ENCODE measurements around the gene MTHFD1. TPM values are rescaled to one million over a fixed set of nuclear protein-coding genes. Genes with fewer than 3 reads are reported as not detected.

The MTHFD1 gene
- total and polyA plus RNA-seq, 2 of the 4 experiments (the other 2 are of a cell fraction), result 32.2 to 64.9 TPM

GRCh38 chr14:64507376-64508156 lies 119.4 kb downstream of the MTHFD1 start (continued):
- TF ChIP-seq MAFK (IDR thresholded peaks at IDR 0.05; ENCODE audit: low read depth, low read length), result no peak

GRCh38 chr14:64508215-64508776 lies 120.1 kb downstream of the MTHFD1 start:
- H3K4me1 ChIP-seq (ENCODE audit: control insufficient read depth, insufficient read depth, low read length), result peaks cover 7% of the 10 kb centered on the region
- peaks cover 12% of the 10 kb centered on the region for H3K9me1 ChIP-seq (ENCODE audit: insufficient read depth, low read length)
- H2AFZ ChIP-seq (replicated peaks; ENCODE audit: low read length, poor library complexity), result no peak overlapping the region
- H4K8ac ChIP-seq (ENCODE audit: low read depth in 2 of 2, low read length in 2 of 2), result no peak overlapping the region
- peak overlapping the region; percentile 47; the same call in 1 of the 2 replicates for H3K23ac ChIP-seq (ENCODE audit: low read depth, low read length)
- no peak overlapping the region for H3K27ac ChIP-seq (ENCODE audit: insufficient read depth, low read length)
- no peak overlapping the region for H3K56ac ChIP-seq (ENCODE audit: extremely low read depth, insufficient read depth, low read length)
- DNase-seq (no peak), ATAC-seq (ENCODE audit: low read depth) (no peak)
- CTCF ChIA-PET, result interaction anchor here (0.7 kb wide), 1 partner anchor 129 kb away, joined by 3 read pairs; no protein-coding TSS in a partner anchor
- no peak overlapping the region for H2AK5ac ChIP-seq (ENCODE audit: low read depth, low read length)
- intact Hi-C loops (cut with micrococcal nuclease) (no loop called here), in situ Hi-C loops (cut with MboI; ENCODE audit: low sequenced_read_pairs) (no loop called here), dilution Hi-C loops (cut with HindIII; ENCODE audit: low sequenced_read_pairs, unreplicated experiment) (no loop called here)
- H3K4me2 ChIP-seq (ENCODE audit: low read depth, low read length), result peak overlapping the region; percentile 45
- no TSS peak for BruUV-seq (replicated peaks)
- H2BK5ac ChIP-seq (ENCODE audit: low read depth, low read length, poor library complexity, severe bottlenecking), result no peak overlapping the region
- H2BK20ac ChIP-seq (ENCODE audit: low read depth, low read length), result no peak overlapping the region
- H3K4me3 ChIP-seq (ENCODE audit: insufficient read depth, low read depth, low read length), result no peak overlapping the region
- H4K20me1 ChIP-seq (ENCODE audit: insufficient read depth, low read length), result peaks cover 77% of the 10 kb centered on the region
- H4K5ac ChIP-seq (ENCODE audit: low read depth, low read length), result no peak overlapping the region
- no CpG with 5 or more reads among the region's 1 CpG for WGBS, 2 experiments (ENCODE audit: extremely low coverage in 2 of 2, insufficient read length in 1 of 2)
- H3K14ac ChIP-seq (replicated peaks; ENCODE audit: low read depth, low read length), result no peak overlapping the region
- H3K36me3 ChIP-seq (ENCODE audit: control insufficient read depth, insufficient read depth, low read length), result no peaks in the 10 kb centered on the region
- H2BK120ac ChIP-seq (ENCODE audit: low read depth, low read length), result no peak overlapping the region
- no peak overlapping the region for H2AK9ac ChIP-seq (replicated peaks; ENCODE audit: low read depth, low read length, poor library complexity)
- POLR2A ChIA-PET (ENCODE audit: unreplicated experiment), result interaction anchor here (1.0 kb wide), 1 partner anchor 32 kb away, joined by 3 read pairs; the partner anchor contains the start of gene HSPA2
- H4K91ac ChIP-seq (ENCODE audit: insufficient read depth, low read depth, low read length), result no peak overlapping the region
- no peak overlapping the region for H2BK15ac ChIP-seq (ENCODE audit: low read depth, low read length)
- H3K18ac ChIP-seq (ENCODE audit: low read depth, low read length), result no peak overlapping the region
- H3K9me3 ChIP-seq (ENCODE audit: control insufficient read depth, insufficient read depth, low read length), result no peaks in the 10 kb centered on the region
- H3K9ac ChIP-seq (ENCODE audit: low read depth, low read length), result no peak overlapping the region
- peaks cover 0 to 58% of the 10 kb centered on the region in 2 experiments; a peak in 2 of 4 replicates for H3K79me1 ChIP-seq (ENCODE audit: low read depth in 1 of 2, low read length in 2 of 2)
- no peak overlapping the region for H3K4ac ChIP-seq (ENCODE audit: low read depth, low read length)
- H3K27me3 ChIP-seq (ENCODE audit: control insufficient read depth, insufficient read depth, low read length), result no peaks in the 10 kb centered on the region
- TF ChIP-seq CEBPB (IDR thresholded peaks at IDR 0.05; ENCODE audit: low read depth, low read length) (no peak), POLR2A (IDR thresholded peaks at IDR 0.05; ENCODE audit: low read depth, low read length) (no peak), BHLHE40 (IDR thresholded peaks at IDR 0.05; ENCODE audit: low read depth, low read length) (no peak), CTCF (conservative IDR thresholded peaks at IDR 0.05; ENCODE audit: low read depth, low read length) (no peak), MXI1 (IDR thresholded peaks at IDR 0.05; ENCODE audit: borderline replicate concordance, low read depth, low read length) (no peak), MAZ (IDR thresholded peaks at IDR 0.05; ENCODE audit: borderline replicate concordance, low read depth, low read length) (no peak), RCOR1 (IDR thresholded peaks at IDR 0.05; ENCODE audit: insufficient replicate concordance, low read length) (no peak), RFX5 (IDR thresholded peaks at IDR 0.05; ENCODE audit: low read depth, low read length) (no peak), NFE2L2 (IDR thresholded peaks at IDR 0.05; ENCODE audit: low read depth, low read length) (no peak), SMC3 (IDR thresholded peaks at IDR 0.05; ENCODE audit: low read depth, low read length) (no peak), USF2 (IDR thresholded peaks at IDR 0.05; ENCODE audit: low read depth, low read length) (no peak), FOS (IDR thresholded peaks at IDR 0.05; ENCODE audit: low read depth, low read length) (no peak), MAFK (IDR thresholded peaks at IDR 0.05; ENCODE audit: low read depth, low read length) (no peak)

All from IMR-90 (cell line).